PFSK-1 (cell line): ENCODE data around the gene C16orf96.

Source experiments
- FOXP2 ChIP-seq: optimal IDR thresholded peaks from 2 replicates; pipeline ENCODE3; 2011; ENCODE audit warnings: borderline replicate concordance, control low read depth, inconsistent platforms; ENCODE audit not compliant: insufficient read depth; ENCODE audit errors: extremely low read length, extremely low read depth
- POLR2AphosphoS5 ChIP-seq: IDR thresholded peaks from 2 replicates; pipeline ENCODE4 v1.6.1; 2012; ENCODE audit warnings: low read depth, mild to moderate bottlenecking, control low read depth, low read length, moderate library complexity
- REST ChIP-seq, 2 experiments: IDR thresholded peaks; 2 replicates each; pipeline versions ENCODE4 v1.6.1 to v1.8.0; 2011 to 2012; ENCODE audit warnings: low read depth in 2 of 2, low read length in 2 of 2, control low read depth in 1 of 2, inconsistent platforms in 1 of 2, mild to moderate bottlenecking in 1 of 2, moderate library complexity in 1 of 2; ENCODE audit not compliant: insufficient read depth in 1 of 2
- SIN3A ChIP-seq: IDR thresholded peaks from 2 replicates; pipeline ENCODE4 v1.6.1; 2012; ENCODE audit warnings: mild to moderate bottlenecking, low read length, moderate library complexity, borderline replicate concordance; ENCODE audit not compliant: insufficient read depth
- TAF1 ChIP-seq: IDR thresholded peaks from 2 replicates; pipeline ENCODE4 v1.6.1; 2012; ENCODE audit warnings: low read length, control low read depth, borderline replicate concordance; ENCODE audit not compliant: insufficient read depth

DNA sequence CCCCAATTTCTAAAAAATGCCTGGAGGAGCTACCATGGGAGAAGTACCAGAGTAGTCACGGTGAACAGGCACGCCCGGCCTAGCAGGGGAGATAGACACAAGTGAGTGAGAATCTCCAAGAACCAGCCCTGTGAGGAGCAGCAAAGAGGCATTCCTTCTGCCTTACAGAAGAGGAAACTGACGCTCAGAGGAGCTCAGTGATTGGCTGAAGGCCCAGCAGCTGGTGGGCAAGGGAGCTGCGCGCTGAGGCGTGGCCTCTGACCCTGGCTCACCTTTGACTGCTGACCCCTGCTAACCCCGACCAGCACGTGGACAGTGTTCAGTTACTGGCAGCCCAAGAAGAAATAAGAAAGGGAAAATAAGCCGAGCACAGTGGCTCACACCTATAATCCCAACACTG, 1.8 kb downstream of the C16orf96 start:
- TF ChIP-seq POLR2AphosphoS5 (no peak), REST (IDR thresholded peaks at IDR 0.05; ENCODE audit: insufficient read depth in 1 of 2, low read depth in 2 of 2, low read length in 2 of 2) (no peak), FOXP2 (no peak), SIN3A (no peak), TAF1 (no peak)
